VCaP (cell line): Measurements from ENCODE around the gene MYO10.
"Not testable (repeated sequence)": the region's sequence is repeated elsewhere in the genome, so short reads cannot be mapped to it uniquely, and the experiment has no call there.

Experiments
- H3K27ac ChIP-seq: fragments of 450-650 bp; 2 replicates; pipeline ENCODE4 v1.5.1; 2017
- CTCF ChIP-seq: fragments of 450-650 bp; conservative IDR thresholded peaks from 2 replicates; pipeline ENCODE4 v1.5.1; 2017; ENCODE audit warnings: mild to moderate bottlenecking, moderate library complexity

The MYO10 gene

GRCh38 chr5:16877267-16877935 lies 58.7 kb downstream of the MYO10 start:
- no peak for TF ChIP-seq CTCF
- no peak overlapping the region for H3K27ac ChIP-seq

- not testable (repeated sequence) for H3K27ac ChIP-seq
These were observed 61.7 kb downstream of the MYO10 start for GRCh38 chr5:16874424-16874823.

- H3K27ac ChIP-seq: no peak overlapping the region
- TF ChIP-seq CTCF: no peak
These were observed 64.2 kb downstream of the MYO10 start for GRCh38 chr5:16871746-16872339.

GRCh38 chr5:16870878-16871277 lies 65.2 kb downstream of the MYO10 start:
- TF ChIP-seq CTCF: no peak
- H3K27ac ChIP-seq: no peak overlapping the region

GRCh38 chr5:16869821-16870796 lies 66.0 kb downstream of the MYO10 start:
- no peak for TF ChIP-seq CTCF
- H3K27ac ChIP-seq: no peak overlapping the region

- TF ChIP-seq CTCF: no peak
- H3K27ac ChIP-seq: no peak overlapping the region
These were observed 68.5 kb downstream of the MYO10 start for GRCh38 chr5:16867577-16867953.

- H3K27ac ChIP-seq: no peak overlapping the region
- TF ChIP-seq CTCF: no peak
These were observed 69.1 kb downstream of the MYO10 start for GRCh38 chr5:16866795-16867576.
